PFSK-1 (cell line): ENCODE results near the gene GATD1.
A peak's percentile ranks its signal among the peaks of the same experiment; 100 is the strongest.

Experiments
- FOXP2 ChIP-seq: optimal IDR thresholded peaks from 2 replicates; pipeline ENCODE3; 2011; ENCODE audit warnings: borderline replicate concordance, control low read depth, inconsistent platforms; ENCODE audit not compliant: insufficient read depth; ENCODE audit errors: extremely low read length, extremely low read depth
- POLR2AphosphoS5 ChIP-seq: IDR thresholded peaks from 2 replicates; pipeline ENCODE4 v1.6.1; 2012; ENCODE audit warnings: low read depth, mild to moderate bottlenecking, control low read depth, low read length, moderate library complexity
- SIN3A ChIP-seq: IDR thresholded peaks from 2 replicates; pipeline ENCODE4 v1.6.1; 2012; ENCODE audit warnings: mild to moderate bottlenecking, low read length, moderate library complexity, borderline replicate concordance; ENCODE audit not compliant: insufficient read depth
- TAF1 ChIP-seq: IDR thresholded peaks from 2 replicates; pipeline ENCODE4 v1.6.1; 2012; ENCODE audit warnings: low read length, control low read depth, borderline replicate concordance; ENCODE audit not compliant: insufficient read depth
- TF ChIP-seq, protein P1 (sequence below), 2 experiments: IDR thresholded peaks; 2 replicates each; pipeline versions ENCODE4 v1.6.1 to v1.8.0; 2011 to 2012; ENCODE audit warnings: low read depth in 2 of 2, low read length in 2 of 2, control low read depth in 1 of 2, inconsistent platforms in 1 of 2, mild to moderate bottlenecking in 1 of 2, moderate library complexity in 1 of 2; ENCODE audit not compliant: insufficient read depth in 1 of 2

GATD1 gene

GRCh38 chr11:811446-812245, 34.4 kb upstream of the GATD1 start:
- TF ChIP-seq SIN3A: no peak

DNA sequence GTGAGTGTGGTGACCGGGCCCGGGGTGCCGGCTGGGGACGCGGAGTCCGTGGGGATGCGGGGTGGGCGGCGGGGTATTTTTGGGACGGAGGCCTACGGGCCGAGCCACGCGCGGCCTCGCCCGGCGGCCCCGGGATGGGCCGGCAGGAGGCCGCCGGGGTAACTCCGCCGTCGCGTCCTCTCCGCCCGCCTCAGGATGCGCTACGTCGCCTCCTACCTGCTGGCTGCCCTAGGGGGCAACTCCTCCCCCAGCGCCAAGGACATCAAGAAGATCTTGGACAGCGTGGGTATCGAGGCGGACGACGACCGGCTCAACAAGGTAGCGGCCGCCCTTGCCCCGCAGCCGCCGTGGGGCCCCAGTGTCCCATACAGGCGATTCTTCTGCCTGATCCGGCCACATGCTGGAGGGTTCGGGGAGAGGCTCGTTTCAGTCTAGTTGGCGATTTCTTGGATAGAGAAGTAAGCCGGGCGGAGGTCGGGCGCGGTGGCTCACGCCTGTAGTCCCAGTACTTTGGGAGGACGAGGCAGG, 32.8 kb upstream of the GATD1 start:
- TF ChIP-seq FOXP2 (no peak), SIN3A (no peak), TAF1 (no peak), POLR2AphosphoS5 (no peak; the same call in 1 of the 2 replicates)
- TF ChIP-seq, protein P1, sequence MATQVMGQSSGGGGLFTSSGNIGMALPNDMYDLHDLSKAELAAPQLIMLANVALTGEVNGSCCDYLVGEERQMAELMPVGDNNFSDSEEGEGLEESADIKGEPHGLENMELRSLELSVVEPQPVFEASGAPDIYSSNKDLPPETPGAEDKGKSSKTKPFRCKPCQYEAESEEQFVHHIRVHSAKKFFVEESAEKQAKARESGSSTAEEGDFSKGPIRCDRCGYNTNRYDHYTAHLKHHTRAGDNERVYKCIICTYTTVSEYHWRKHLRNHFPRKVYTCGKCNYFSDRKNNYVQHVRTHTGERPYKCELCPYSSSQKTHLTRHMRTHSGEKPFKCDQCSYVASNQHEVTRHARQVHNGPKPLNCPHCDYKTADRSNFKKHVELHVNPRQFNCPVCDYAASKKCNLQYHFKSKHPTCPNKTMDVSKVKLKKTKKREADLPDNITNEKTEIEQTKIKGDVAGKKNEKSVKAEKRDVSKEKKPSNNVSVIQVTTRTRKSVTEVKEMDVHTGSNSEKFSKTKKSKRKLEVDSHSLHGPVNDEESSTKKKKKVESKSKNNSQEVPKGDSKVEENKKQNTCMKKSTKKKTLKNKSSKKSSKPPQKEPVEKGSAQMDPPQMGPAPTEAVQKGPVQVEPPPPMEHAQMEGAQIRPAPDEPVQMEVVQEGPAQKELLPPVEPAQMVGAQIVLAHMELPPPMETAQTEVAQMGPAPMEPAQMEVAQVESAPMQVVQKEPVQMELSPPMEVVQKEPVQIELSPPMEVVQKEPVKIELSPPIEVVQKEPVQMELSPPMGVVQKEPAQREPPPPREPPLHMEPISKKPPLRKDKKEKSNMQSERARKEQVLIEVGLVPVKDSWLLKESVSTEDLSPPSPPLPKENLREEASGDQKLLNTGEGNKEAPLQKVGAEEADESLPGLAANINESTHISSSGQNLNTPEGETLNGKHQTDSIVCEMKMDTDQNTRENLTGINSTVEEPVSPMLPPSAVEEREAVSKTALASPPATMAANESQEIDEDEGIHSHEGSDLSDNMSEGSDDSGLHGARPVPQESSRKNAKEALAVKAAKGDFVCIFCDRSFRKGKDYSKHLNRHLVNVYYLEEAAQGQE (IDR thresholded peaks at IDR 0.05; ENCODE audit: insufficient read depth in 1 of 2, low read depth in 2 of 2, low read length in 2 of 2): no peak

DNA sequence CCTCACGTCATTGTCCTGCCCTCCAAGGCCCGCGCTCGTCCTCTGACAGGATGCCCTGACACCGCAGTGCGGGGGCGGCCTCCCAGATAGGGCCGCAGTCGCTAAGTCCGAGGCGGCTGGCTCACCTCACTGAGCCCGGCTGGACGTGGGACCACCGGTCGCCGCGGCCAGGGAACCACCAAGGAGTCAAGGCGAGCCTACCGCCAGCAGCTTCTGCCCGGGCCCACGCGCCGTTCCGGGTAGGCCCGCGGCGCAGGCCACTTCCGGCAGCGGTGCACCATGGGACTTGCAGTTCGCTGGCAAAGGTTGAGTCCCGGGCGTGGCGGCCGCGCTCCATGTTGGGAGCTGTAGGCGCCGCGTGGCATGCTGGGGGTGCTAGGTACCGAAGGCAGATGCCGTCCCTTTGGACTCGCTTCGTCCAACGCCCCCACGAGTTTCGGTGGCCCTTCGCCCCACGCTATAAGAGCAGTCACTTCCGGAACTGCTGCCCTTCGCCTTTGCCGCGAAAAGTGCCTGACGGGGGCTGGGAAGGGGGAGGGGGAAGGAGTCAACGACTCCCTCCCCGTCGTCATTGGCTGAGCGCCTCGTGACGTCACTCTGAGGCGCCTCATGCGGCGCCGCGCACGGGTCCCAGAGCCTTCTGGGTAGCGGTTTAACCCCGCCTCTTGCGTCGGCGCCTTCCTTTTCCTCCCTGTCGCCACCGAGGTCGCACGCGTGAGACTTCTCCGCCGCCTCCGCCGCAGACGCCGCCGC, 32.2 kb upstream of the GATD1 start, which contains the start of gene RPLP2:
Gene RPLP2 (plus strand): TSS at position 681 of the 753 bp plus-strand sequence. CDS start 268 bp downstream, outside the sequence.
- peak; percentile 84 for TF ChIP-seq POLR2AphosphoS5
- peak; percentile 79; the same call in 1 of the 2 replicates for TF ChIP-seq SIN3A
- TF ChIP-seq TAF1: peak; percentile 98
- TF ChIP-seq, protein P1 (IDR thresholded peaks at IDR 0.05; ENCODE audit: insufficient read depth in 1 of 2, low read depth in 2 of 2, low read length in 2 of 2): peak; percentile 20 to 73; a peak in 2 of 4 replicates
- no peak for TF ChIP-seq FOXP2

- TF ChIP-seq POLR2AphosphoS5 (peak; percentile 24; the same call in 1 of the 2 replicates), TAF1 (no peak)
Measured at GRCh38 chr11:808427-809286, 31.4 kb upstream of the GATD1 start.

GRCh38 chr11:804599-804964, 27.3 kb upstream of the GATD1 start:
- TF ChIP-seq POLR2AphosphoS5: no peak
- TF ChIP-seq, protein P1 (IDR thresholded peaks at IDR 0.05; ENCODE audit: insufficient read depth in 1 of 2, low read depth in 2 of 2, low read length in 2 of 2): no peak
- TF ChIP-seq FOXP2: no peak
- no peak for TF ChIP-seq SIN3A
- TF ChIP-seq TAF1: no peak
